Measurements from ENCODE around the gene CLCN2. TPM values are rescaled to one million over a fixed set of nuclear protein-coding genes. Genes with fewer than 3 reads are reported as not detected.

The CLCN2 gene
- total and polyA plus RNA-seq, 2 of the 4 experiments (the other 2 are of a cell fraction) = 2.9 to 5.8 TPM

GRCh38 chr3:184296616-184297015 lies 64.8 kb downstream of the CLCN2 start:
- no TSS peak for BruUV-seq (replicated peaks)
- no peak for ATAC-seq (ENCODE audit: low read depth)
- intact Hi-C loops (cut with micrococcal nuclease) = no loop called here

More at GRCh38 chr3:184296616-184297015, 64.8 kb downstream of the CLCN2 start:
- Histone ChIP-seq H2AK9ac (replicated peaks; ENCODE audit: low read depth, low read length, poor library complexity) (no peak overlapping the region), H3K79me1 (ENCODE audit: low read depth in 1 of 2, low read length in 2 of 2) (peaks cover 4 to 21% of the 10 kb centered on the region in 2 experiments; a peak in 3 of 4 replicates), H4K5ac (ENCODE audit: low read depth, low read length) (no peak overlapping the region), H3K27me3 (ENCODE audit: control insufficient read depth, insufficient read depth, low read length) (peaks cover 14% of the 10 kb centered on the region; the same call in 1 of the 2 replicates), H3K14ac (replicated peaks; ENCODE audit: low read depth, low read length) (no peak overlapping the region), H2BK120ac (ENCODE audit: low read depth, low read length) (no peak overlapping the region), H3K18ac (ENCODE audit: low read depth, low read length) (no peak overlapping the region), H3K4ac (ENCODE audit: low read depth, low read length) (no peak overlapping the region), H3K4me2 (ENCODE audit: low read depth, low read length) (no peak overlapping the region), H3K4me3 (ENCODE audit: insufficient read depth, low read depth, low read length) (no peak overlapping the region), H3K56ac (ENCODE audit: extremely low read depth, insufficient read depth, low read length) (no peak overlapping the region), H2BK20ac (ENCODE audit: low read depth, low read length) (no peak overlapping the region), H2BK5ac (ENCODE audit: low read depth, low read length, poor library complexity, severe bottlenecking) (no peak overlapping the region), H3K9me1 (ENCODE audit: insufficient read depth, low read length) (no peaks in the 10 kb centered on the region), H3K23ac (ENCODE audit: low read depth, low read length) (no peak overlapping the region), H2AFZ (replicated peaks; ENCODE audit: low read length, poor library complexity) (no peak overlapping the region), H3K9me3 (ENCODE audit: control insufficient read depth, insufficient read depth, low read length) (no peaks in the 10 kb centered on the region), H3K4me1 (ENCODE audit: control insufficient read depth, insufficient read depth, low read length) (peaks cover 2% of the 10 kb centered on the region; the same call in 1 of the 2 replicates), H4K91ac (ENCODE audit: insufficient read depth, low read depth, low read length) (no peak overlapping the region), H3K36me3 (ENCODE audit: control insufficient read depth, insufficient read depth, low read length) (peaks cover 7% of the 10 kb centered on the region), H2BK15ac (ENCODE audit: low read depth, low read length) (no peak overlapping the region), H4K8ac (ENCODE audit: low read depth in 2 of 2, low read length in 2 of 2) (no peak overlapping the region), H2AK5ac (ENCODE audit: low read depth, low read length) (no peak overlapping the region), H3K9ac (ENCODE audit: low read depth, low read length) (no peak overlapping the region), H3K27ac (ENCODE audit: insufficient read depth, low read length) (no peak overlapping the region), H4K20me1 (ENCODE audit: insufficient read depth, low read length) (peaks cover 22% of the 10 kb centered on the region)
- TF ChIP-seq USF2 (IDR thresholded peaks at IDR 0.05; ENCODE audit: low read depth, low read length) (no peak), RCOR1 (IDR thresholded peaks at IDR 0.05; ENCODE audit: insufficient replicate concordance, low read length) (no peak), CTCF (conservative IDR thresholded peaks at IDR 0.05; ENCODE audit: low read depth, low read length) (no peak), POLR2A (IDR thresholded peaks at IDR 0.05; ENCODE audit: low read depth, low read length) (no peak), MAFK (IDR thresholded peaks at IDR 0.05; ENCODE audit: low read depth, low read length) (no peak), BHLHE40 (IDR thresholded peaks at IDR 0.05; ENCODE audit: low read depth, low read length) (no peak)
- CTCF ChIA-PET = no interaction called here
- dilution Hi-C loops (cut with HindIII; ENCODE audit: low sequenced_read_pairs, unreplicated experiment) (no loop called here), in situ Hi-C loops (cut with MboI; ENCODE audit: low sequenced_read_pairs) (no loop called here)
- POLR2A ChIA-PET (ENCODE audit: unreplicated experiment) = no interaction called here
- WGBS, 2 experiments (ENCODE audit: extremely low coverage in 2 of 2, insufficient read length in 1 of 2) = 87% methylated on average over 4 of the region's 7 CpGs; no CpG with 5 or more reads in 1 of the 2 experiments
- no peak for DNase-seq

Small RNA genes within 50 kb of the gene (microRNA-seq; reads per million reads assigned to microRNA genes)
- gene SNORD66 (ENCODE audit: insufficient read depth, insufficient read length) = 2,112 reads per million, percentile 95 among the genes with 10 or more reads in this experiment

Small RNA genes within 50 kb of the gene (small RNA-seq; reads per million reads assigned to genes)
- 101 to 3,521 (median 750) reads per million in 5 experiments for gene SNORD66

Other genes with a start within 250 kb of the CLCN2 start
- 32.5 and 37.6 TPM in 2 replicates for gene EIF2B5, start 226.2 kb downstream of the CLCN2 start, total RNA-seq (2012; rRNA removed)
- 29.5 and 31.7 TPM in 2 replicates for gene EIF2B5, start 226.2 kb downstream of the CLCN2 start, polyA plus RNA-seq (2012; rRNA removed)
- 23.3 and 24.2 TPM in 2 replicates for gene DVL3, start 206.2 kb downstream of the CLCN2 start, total RNA-seq (2012; rRNA removed)
- 40.4 and 41.2 TPM in 2 replicates for gene DVL3, start 206.2 kb downstream of the CLCN2 start, polyA plus RNA-seq (2012; rRNA removed)
- gene AP2M1, start 186.8 kb downstream of the CLCN2 start, total RNA-seq (2012; rRNA removed) = 855 and 876 TPM in 2 replicates
- gene AP2M1, start 186.8 kb downstream of the CLCN2 start, polyA plus RNA-seq (2012; rRNA removed) = 1,065 and 1,068 TPM in 2 replicates
- gene ABCF3, start 175.4 kb downstream of the CLCN2 start, total RNA-seq (2012; rRNA removed) = 35.0 and 36.9 TPM in 2 replicates
- gene ABCF3, start 175.4 kb downstream of the CLCN2 start, polyA plus RNA-seq (2012; rRNA removed) = 58.3 and 59.2 TPM in 2 replicates
- not detected in 2 replicates for gene VWA5B2, start 132.0 kb downstream of the CLCN2 start, total RNA-seq (2012; rRNA removed)
- not detected in 2 replicates for gene VWA5B2, start 132.0 kb downstream of the CLCN2 start, polyA plus RNA-seq (2012; rRNA removed)
- 19.2 and 19.5 TPM in 2 replicates for gene ALG3, start 112.6 kb downstream of the CLCN2 start, total RNA-seq (2012; rRNA removed)
- 52.6 and 55.5 TPM in 2 replicates for gene ALG3, start 112.6 kb downstream of the CLCN2 start, polyA plus RNA-seq (2012; rRNA removed)
- 2.8 and 2.9 TPM in 2 replicates for gene EEF1AKMT4, start 111.9 kb downstream of the CLCN2 start, total RNA-seq (2012; rRNA removed)
- 3.6 and 5.3 TPM in 2 replicates for gene EEF1AKMT4, start 111.9 kb downstream of the CLCN2 start, polyA plus RNA-seq (2012; rRNA removed)
- not detected in 2 replicates for gene CAMK2N2, start 100.1 kb downstream of the CLCN2 start, total RNA-seq (2012; rRNA removed)
- gene CAMK2N2, start 100.1 kb downstream of the CLCN2 start, polyA plus RNA-seq (2012; rRNA removed) = 0.29 and 0.34 TPM in 2 replicates
- not detected in 2 replicates for gene ECE2, start 85.6 kb downstream of the CLCN2 start, total RNA-seq (2012; rRNA removed)
- gene ECE2, start 85.6 kb downstream of the CLCN2 start, polyA plus RNA-seq (2012; rRNA removed) = not detected in 2 replicates
- 697 and 872 TPM in 2 replicates for gene PSMD2, start 62.4 kb downstream of the CLCN2 start, total RNA-seq (2012; rRNA removed)
- gene PSMD2, start 62.4 kb downstream of the CLCN2 start, polyA plus RNA-seq (2012; rRNA removed) = 474 and 514 TPM in 2 replicates
- gene EIF4G1, start 47.0 kb downstream of the CLCN2 start, total RNA-seq (2012; rRNA removed) = 225 TPM in 2 replicates
- gene EIF4G1, start 47.0 kb downstream of the CLCN2 start, polyA plus RNA-seq (2012; rRNA removed) = 274 and 300 TPM in 2 replicates
- 9.7 and 10.8 TPM in 2 replicates for gene FAM131A, start 24.0 kb downstream of the CLCN2 start, total RNA-seq (2012; rRNA removed)
- gene FAM131A, start 24.0 kb downstream of the CLCN2 start, polyA plus RNA-seq (2012; rRNA removed) = 16.5 and 19.5 TPM in 2 replicates
- 47.7 and 132 TPM in 2 replicates for gene POLR2H, start 105 bp upstream of the CLCN2 start, total RNA-seq (2012; rRNA removed)
- 103 and 130 TPM in 2 replicates for gene POLR2H, start 105 bp upstream of the CLCN2 start, polyA plus RNA-seq (2012; rRNA removed)
- gene THPO, start 16.6 kb upstream of the CLCN2 start, total RNA-seq (2012; rRNA removed) = not detected in 2 replicates
- gene THPO, start 16.6 kb upstream of the CLCN2 start, polyA plus RNA-seq (2012; rRNA removed) = not detected in 2 replicates
- gene CHRD, start 18.4 kb upstream of the CLCN2 start, total RNA-seq (2012; rRNA removed) = under 0.01 TPM in 1 of 2 replicates, not detected in the other
- gene CHRD, start 18.4 kb upstream of the CLCN2 start, polyA plus RNA-seq (2012; rRNA removed) = 0.09 TPM in 2 replicates
- 0.72 and 0.83 TPM in 2 replicates for gene EPHB3, start 200.2 kb upstream of the CLCN2 start, total RNA-seq (2012; rRNA removed)
- gene EPHB3, start 200.2 kb upstream of the CLCN2 start, polyA plus RNA-seq (2012; rRNA removed) = 2.2 and 2.9 TPM in 2 replicates

All from IMR-90 (cell line).